SHP77 (cell line): ENCODE results near the gene SLC25A29.

Experiments used
- DNase-seq, 2 experiments: peaks; one replicate each; lab custom pipeline; 2025; lab: John Stamatoyannopoulos, UW

SLC25A29 gene

GRCh38 chr14:100281286-100282082 lies 24.8 kb downstream of the SLC25A29 start:
- no peak for DNase-seq

GRCh38 chr14:100279563-100279962 lies 26.7 kb downstream of the SLC25A29 start:
- DNase-seq: no peak

DNA sequence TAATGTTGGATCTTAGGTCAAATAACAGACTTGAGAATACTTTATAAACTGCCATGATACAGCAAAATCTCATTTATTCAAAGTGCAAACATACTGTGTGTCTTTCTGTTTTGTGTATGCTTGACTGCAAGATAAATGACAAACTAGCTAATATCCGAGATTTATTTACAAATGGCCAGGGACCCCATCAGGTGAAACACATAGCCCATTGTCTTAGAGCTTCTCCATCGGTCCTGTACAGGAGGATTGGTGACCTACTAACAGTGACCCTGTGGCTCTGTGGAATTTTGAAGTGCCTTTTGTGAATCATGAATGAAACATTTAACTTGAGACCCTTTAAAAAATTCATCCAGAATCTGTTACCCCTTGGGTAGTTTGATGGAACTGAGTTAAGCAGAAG lies 27.1 kb downstream of the SLC25A29 start:
- no peak for DNase-seq

- no peak for DNase-seq
These were observed 27.5 kb downstream of the SLC25A29 start for GRCh38 chr14:100278702-100279101.

DNA sequence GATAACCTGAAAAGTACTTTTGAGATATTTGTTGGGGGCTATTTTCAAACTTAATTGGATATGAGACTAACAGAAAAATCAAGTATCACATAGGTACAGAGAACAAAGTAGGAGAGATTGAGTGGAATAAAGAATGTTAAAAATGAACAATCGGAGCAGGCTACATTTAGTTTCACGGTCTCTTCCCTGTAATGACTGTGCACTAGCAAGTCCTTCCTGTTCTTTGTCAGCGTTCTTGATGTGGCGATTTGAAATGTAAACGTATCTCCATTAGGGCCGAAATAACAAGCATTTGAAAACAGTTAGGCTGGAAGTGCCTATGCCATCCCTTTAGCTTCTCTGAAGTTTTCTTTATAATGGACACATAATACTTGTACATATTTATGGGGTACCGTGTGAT lies 31.0 kb downstream of the SLC25A29 start:
- no peak for DNase-seq

DNA sequence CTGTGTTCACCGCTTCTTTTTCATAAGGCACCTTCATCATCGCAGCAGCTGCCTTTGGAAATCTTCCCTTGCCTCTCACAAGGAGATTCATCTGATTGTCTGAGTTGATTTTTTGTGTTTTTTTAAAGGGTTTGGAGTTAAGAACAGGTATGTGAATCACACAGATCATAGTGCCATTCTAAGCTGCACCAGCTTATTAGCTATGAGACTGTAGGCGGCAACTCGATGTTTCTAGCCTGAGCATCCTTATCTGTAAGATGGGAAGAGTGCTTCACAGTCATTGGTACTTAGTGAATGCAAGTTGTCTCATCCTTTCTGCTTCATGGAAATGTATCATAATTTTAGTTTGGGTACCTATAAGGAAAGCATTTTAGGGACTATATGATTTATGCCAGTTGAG lies 32.0 kb downstream of the SLC25A29 start:
- no peak for DNase-seq

GRCh38 chr14:100271247-100271939 lies 34.9 kb downstream of the SLC25A29 start:
- DNase-seq: no peak

DNA sequence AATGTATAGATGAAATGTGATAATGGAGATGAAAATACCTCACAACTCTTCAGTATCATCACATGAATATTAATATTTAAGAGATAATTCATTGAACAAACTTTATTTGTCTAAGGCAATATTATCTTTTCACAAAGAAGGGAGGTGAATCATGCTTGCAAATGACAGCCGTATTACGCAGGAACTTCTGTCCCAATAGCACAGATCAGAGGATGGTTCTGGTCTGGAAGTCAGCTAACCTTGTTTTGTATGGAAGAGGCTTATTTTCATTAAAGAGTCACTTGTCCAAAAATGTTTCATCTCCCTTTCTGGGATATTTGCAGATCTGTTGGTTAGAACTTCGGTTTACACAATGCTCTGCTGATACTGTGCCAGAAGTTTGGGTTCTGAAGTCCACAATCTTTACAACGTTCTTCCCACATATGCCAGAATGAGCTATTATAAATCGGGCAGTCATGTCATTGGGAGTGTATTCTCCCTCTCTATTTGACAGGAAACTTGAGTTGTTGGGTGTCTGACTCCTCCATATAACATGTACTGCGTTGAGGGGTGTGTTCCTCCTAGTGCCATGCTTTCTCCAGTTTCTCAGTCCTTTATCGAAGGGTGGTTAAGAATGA lies 37.5 kb downstream of the SLC25A29 start:
- no peak for DNase-seq

DNA sequence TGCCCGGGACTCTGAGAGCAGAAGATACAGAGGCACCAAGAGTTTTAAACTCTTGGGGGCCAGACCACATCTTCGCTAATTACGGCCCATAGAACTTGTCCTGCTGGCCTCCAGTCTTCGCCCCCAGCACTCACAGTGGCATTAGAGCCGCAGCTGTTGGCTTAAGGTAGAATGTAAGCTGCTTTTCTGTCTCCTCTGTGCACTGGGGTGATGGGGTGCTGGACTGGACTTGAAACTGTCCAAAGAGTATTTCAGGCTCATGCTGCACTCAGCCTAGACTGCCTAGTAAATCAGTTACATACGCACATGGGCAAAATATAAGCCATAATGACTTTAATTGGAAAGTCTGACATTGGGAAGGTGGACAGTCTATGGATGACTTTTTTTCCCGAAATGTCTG lies 38.3 kb downstream of the SLC25A29 start:
- DNase-seq: no peak

- no peak for DNase-seq
These were observed 43.1 kb downstream of the SLC25A29 start for GRCh38 chr14:100263141-100263540.

DNA sequence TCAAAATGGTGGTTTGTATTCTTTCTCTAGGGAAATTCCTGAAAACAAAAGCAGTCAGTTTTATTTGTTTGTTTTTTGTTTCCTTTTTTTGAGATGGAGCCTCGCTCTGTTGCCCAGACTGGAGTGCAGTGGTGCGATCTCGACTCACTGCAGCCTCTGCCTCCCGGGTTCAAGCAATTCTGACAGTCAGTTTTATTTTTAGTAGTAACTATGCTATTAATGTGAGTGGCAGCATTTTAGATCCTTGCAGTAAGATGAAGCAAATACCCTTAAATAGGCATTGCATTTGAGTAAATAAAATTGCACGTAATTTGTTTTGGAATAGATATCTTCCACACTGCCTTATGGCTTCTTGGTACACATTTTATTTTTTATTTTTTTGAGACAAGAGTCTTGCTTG lies 43.7 kb downstream of the SLC25A29 start:
- DNase-seq: no peak

GRCh38 chr14:100261621-100262020 lies 44.6 kb downstream of the SLC25A29 start:
- no peak for DNase-seq

GRCh38 chr14:100256339-100256895 lies 49.8 kb downstream of the SLC25A29 start:
- no peak for DNase-seq

DNA sequence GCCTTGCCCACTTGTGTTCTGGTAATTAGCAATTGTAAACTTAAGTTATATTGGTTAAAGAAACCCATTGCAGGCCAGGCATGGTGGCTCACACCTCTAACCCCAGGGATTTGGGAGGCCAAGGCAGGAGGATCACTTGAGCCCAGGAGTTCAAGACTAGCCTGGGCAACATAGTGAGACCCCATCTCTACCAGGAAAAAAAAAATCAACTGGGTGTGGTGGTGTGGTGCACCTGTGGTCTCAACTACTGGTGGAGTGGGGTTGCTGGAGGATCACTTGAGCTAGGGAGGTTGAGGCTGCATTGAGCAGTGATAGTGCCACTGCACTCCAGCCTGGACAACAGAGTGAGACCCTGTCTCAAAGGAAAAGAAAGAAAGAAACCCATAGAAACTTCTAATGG lies 53.6 kb downstream of the SLC25A29 start:
- DNase-seq: no peak

DNA sequence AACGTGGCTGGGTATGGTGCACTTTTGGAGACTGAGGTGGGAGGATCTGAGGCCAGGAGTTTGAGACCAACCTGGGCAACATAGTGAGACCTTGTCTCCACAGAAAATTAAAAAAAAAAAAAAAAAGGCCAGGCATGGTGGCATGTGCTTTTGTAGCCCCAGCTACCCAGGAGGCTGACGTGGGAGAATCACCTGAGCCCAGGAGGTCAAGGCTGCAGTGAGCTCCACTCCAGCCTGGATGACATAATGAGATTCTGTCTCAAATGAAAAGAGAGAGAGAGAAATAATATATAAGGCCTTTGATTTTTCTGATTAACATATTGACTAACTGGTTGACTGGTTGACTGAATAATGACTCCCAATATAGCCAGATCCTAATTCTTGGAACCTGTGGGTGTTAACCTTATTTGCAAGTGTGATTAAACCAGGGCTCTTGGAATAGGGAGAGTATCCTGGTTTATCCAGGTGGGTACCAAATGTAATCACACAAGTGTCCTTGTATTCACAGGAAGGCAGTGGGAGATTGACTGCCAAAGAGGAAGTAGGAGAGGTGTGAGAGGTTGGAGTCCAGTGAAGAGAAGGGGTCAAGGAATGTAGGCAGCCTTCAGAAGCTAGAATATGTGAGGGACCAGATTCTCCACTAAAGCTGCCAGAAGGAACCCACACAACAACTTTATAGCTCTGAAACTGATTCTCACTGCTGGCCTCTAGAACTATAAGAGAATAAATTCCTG lies 55.3 kb downstream of the SLC25A29 start:
- no peak for DNase-seq

DNA sequence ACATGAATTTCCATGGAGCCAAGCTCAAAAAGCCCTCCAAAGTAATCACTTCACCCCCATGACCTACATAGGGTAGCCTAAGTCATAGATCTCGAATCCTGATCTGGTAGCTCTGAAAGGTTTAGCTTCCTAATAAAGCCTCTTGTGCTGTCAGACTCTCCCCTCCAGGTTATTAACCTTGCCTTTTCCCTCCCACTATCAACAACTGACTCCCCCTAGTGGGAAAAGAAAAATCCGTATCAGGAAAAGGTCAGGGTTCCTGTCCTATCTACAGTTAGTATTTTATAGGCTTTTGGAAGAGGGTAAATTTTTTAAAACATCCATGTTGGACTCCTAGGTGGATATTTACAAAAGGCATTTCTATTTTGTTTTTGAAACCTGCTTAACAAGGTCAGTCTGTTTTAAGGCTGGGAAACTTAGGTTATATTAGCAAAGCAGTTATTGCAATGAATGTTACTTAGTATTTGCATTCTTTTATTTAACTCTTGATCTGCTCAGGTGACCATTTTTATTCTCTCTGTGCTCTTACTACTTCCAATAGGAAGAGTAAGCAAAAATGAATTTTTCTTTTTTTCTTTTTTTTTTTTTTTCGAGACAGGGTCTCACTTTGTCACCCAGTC lies 59.3 kb downstream of the SLC25A29 start:
- DNase-seq: peak; percentile 41 to 58

DNA sequence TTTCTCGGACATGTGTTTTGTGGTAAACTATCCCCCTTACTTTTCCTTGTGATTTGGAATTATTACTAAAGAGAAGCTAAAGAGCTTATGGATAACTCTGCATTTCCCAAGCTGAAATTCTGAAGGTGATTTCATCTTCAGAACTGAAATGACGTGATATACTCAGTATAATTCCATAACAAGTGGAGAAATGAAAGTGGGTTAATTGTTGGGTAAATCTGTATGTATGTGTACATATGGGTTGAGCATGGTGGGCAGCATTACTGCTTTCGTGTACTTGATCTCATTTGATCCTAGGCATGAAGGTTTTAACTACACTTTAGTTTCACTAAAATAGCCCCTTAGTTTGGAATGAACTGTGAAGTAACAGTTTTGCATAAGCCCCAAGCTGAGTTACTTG lies 63.2 kb downstream of the SLC25A29 start:
- DNase-seq: no peak

GRCh38 chr14:100241279-100241678 lies 65.0 kb downstream of the SLC25A29 start:
- no peak for DNase-seq
